GM18870 (cell line): Measurements from ENCODE around the gene RGS7.
"Not testable (repeated sequence)": the region's sequence is repeated elsewhere in the genome, so short reads cannot be mapped to it uniquely, and the experiment has no call there.

ENCODE experiments used
- ATAC-seq: cut with Tn5 transposase; IDR thresholded peaks from one replicate; pipeline ENCODE4 v1.9.1; 2021; ENCODE audit warnings: moderate library complexity; ENCODE audit not compliant: unreplicated experiment

RGS7 gene

DNA sequence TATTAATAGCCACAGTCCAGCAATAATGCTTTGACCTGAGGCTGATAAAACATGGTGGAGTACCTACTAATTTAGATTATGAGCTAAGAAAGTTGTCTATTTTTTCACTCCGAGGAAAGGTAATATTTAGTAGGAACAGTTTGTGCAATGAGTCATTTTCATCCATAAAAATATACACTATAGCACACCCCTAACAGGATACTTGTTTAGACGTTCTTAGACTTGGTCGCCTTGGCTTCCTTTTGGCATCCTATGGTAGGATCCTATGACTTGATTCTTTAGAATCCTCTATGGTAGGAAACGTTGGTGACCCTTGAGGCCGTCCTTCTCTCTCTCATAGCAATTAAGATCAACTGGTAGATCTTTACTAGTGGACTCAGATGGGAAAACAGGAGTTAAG is 81.8 kb downstream of the RGS7 start:
- no peak for ATAC-seq

DNA sequence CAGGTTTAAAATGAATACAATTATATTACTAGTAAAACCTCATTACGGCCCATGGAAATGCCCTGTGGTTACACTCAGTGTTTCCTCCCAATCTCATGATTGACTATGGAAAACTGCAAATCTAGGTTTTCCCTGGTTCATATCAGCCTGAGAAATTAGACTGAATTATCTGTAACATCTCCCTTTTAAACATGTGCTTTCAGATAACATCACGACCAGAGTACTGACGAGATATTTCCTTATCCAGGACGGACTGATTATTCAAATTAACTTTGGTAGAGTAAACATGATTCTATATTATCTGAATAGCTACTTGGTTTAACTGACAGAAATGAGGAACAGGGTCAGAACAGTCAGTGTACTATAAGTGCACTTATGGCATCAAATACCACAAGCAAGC is 82.3 kb downstream of the RGS7 start:
- no peak for ATAC-seq

DNA sequence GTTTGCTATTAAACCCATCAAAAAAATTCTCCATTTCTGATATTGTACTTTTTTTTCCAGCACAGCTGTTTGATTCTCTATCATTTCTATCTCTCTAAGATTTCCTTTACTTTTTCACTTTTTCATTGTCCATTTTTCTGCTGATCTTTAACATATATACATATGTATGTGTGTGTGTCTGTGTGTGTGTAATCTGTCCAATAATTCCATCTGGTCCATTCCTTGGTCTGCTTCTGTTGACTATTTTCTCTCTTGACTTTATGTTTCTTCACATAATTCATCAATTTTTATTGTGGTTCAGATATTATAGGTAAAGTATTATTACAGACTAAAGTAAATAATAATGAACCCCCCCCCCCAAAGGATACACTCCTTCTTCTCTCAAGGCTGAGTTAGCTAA is 84.2 kb downstream of the RGS7 start:
- ATAC-seq = no peak

DNA sequence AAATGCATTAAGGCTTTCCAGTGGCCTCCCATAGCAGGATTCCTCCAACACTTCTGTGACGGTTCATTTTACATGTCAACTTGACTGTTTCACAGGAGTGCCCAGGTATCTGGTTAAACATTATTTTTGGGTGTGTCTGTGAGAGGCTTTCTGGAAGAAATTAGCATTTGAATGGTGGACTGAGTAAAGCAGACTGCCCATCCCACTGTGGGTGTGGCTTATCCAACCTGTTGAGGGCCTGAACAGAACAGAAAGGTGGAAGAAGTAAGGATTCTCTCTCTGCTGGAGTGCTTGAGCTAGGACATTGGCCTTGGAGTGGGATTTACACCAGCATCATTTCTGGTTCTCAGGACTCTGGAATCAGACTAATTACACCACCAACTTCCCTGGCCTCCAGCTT is 85.6 kb downstream of the RGS7 start:
- no peak for ATAC-seq

- no peak for ATAC-seq
Observed at GRCh38 chr1:241270016-241270415, 87.0 kb downstream of the RGS7 start.

DNA sequence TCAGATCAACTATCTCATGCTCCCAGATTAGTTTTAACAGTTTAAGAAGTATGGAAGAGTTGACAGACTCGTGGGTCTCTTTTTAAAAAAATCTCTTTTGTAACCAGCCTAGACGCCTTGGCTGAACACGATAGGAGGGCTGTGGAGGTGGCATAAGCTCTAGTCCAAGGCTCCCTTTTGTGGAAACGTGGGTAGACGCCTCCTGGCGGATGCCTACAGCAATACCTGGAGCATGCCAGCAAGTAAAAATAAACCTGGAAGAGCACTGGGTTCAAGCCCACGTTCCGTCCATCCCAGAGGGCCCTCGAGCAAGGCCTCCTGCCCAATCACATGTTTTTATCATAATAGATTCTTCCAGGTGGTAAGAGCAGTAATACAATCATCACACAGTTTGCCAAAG is 87.9 kb downstream of the RGS7 start:
- ATAC-seq = no peak

- ATAC-seq = no peak
Observed at GRCh38 chr1:241266121-241266520, 90.9 kb downstream of the RGS7 start.

- no peak for ATAC-seq
Observed at GRCh38 chr1:241265428-241265827, 91.6 kb downstream of the RGS7 start.

DNA sequence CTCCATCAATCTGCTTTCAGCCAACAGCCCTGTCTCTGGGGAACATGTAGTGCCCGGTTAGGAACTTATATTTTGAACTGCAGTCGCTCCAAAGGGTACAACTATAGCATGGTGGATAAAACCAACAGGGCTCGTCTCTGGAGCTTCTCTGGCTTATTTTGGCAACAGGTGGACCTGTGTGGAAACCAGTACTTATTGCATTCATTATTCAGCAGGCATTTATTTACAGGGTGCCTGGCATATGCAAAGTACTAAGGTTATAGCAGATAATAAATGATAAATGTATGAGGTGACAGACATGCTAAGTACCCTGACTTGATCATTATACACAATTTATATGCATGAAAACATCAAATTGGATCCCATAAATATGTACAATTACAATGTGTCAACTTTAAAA is 93.7 kb downstream of the RGS7 start:
- no peak for ATAC-seq

GRCh38 chr1:241253471-241253870 is 103.5 kb downstream of the RGS7 start:
- ATAC-seq = no peak

DNA sequence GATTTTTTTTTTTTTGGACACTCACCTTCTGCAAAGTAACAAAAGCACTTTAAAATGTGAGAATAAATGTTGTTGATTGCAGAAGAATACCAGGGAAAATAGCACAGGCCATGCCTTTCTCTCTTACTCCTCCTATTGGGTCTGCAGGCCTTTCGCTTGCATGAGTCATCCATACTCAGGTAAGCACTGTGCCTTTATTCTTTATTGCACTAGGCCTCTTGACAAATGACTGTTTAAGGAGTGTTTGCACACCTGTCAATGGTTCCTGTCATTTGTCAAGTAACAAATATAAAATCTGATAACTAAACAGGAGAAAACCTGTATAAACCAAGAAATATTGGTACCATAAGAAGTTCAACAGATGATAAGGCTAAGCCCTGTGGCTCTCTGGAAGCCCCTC is 106.5 kb downstream of the RGS7 start:
- no peak for ATAC-seq

- ATAC-seq = no peak
Observed at GRCh38 chr1:241240069-241240468, 116.9 kb downstream of the RGS7 start.

GRCh38 chr1:241237873-241238272 is 119.1 kb downstream of the RGS7 start:
- no peak for ATAC-seq

GRCh38 chr1:241235256-241235897 is 121.6 kb downstream of the RGS7 start:
- no peak for ATAC-seq

DNA sequence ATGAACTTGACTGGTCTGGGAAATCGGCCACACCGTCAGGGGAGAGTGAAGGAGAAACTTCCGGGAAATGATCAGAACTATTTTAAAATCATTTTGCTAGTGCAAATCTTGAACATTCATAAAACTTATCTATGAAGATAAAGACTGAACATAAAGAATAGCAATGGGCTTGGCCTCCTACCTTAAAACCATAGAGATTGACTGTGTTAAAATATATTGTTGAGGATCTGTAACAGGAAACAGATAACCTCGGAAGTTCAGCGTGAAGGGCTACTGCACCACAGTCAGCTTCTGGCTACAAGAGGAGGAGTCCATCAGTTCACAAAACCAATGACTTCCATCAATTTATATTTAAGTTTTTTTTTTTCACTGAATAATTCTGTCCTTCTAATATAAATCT is 127.3 kb downstream of the RGS7 start:
- ATAC-seq = no peak

DNA sequence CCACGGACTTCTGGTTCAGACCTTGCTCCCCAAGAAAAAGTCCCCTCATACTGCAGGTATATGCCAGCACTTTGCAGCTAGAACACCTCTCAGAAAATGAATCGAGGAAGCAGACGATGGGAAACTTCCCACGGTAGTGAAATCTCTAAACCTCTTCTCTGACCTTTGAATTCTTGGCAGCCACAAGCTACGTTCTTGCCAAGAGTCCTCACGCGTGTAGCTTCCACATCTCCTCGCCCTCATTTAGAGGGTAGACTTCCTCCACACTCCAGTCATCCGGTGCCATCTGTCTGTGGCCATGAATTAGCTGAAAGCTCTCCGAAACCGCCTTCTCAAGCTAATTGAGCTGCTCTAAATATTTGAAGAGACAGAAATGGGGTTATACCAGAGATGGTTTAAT is 127.8 kb downstream of the RGS7 start:
- ATAC-seq = no peak

DNA sequence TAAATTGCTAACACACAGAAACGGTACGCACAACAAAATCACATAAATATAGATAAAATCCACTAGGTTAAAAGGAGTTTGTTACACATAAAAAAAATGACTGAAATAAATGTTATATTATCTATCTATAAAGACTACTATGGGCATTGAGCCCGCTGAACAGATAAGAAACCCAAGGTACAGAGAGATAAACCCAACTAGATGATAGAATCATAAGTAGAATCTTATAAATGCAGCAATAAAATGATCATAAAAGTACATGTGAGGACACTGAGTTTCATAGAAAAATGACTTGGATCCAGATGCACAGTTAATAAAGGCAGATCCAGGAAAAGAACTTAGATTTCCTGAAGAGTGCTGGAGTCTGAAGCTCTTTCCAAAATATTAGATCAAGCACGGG is 128.7 kb downstream of the RGS7 start:
- no peak for ATAC-seq

DNA sequence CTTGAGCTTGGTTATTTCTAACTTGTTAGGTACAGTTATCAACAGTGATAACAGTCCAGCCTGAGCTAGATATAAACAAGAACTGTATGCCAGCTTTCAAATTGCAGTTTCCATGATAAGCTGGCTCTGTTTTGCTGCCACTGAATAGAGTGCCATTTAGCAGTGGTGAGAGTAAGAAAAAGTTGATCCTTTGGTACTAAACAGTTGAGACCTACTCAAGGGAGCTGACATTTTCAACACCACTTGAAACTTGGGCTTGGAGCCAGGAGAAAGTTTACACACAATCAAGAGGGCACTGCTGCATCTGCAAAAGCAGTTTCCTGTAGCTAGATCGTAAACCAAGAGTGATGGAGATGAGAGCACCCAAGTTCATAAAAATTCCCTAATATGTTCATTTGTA is 131.3 kb downstream of the RGS7 start:
- ATAC-seq = no peak

DNA sequence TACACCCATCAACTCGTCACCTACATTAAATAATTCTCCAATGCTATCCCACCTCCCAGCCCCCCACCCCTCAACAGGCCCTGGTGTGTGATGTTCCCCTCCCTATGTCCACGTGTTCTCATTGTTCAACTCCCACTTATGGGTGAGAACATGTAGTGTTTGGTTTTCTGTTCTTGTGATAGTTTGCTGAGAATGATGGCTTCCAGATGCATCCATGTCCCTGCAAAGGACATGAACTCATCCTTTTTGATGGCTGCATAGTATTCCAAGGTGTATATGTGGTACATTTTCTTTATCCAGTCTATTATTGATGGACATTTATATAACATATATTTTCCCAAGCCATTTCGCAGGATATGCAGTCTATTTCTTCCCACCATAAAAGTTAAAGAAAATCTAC is 132.8 kb downstream of the RGS7 start:
- ATAC-seq = not testable (repeated sequence)

GRCh38 chr1:241222813-241223212 is 134.2 kb downstream of the RGS7 start:
- not testable (repeated sequence) for ATAC-seq

DNA sequence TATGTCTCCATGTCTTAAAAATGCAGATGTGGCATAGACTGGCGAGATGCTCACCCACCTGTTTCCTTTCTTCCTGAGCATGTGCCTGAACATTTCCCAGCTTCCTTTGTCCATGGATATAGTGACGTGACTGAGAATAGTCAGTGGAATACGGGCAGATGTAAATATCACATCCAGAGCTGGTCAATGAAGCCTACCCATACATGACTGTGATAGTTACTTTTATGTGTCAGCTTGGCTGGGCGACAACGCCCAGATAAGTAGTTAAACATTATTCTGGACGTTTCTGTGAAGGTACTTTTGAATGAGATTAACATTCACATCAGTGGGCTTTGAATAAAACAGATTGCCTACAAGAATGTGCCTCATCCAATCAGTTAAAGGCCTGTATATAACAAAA is 135.7 kb downstream of the RGS7 start:
- no peak for ATAC-seq

GRCh38 chr1:241220913-241221312 is 136.1 kb downstream of the RGS7 start:
- ATAC-seq = not testable (repeated sequence)

DNA sequence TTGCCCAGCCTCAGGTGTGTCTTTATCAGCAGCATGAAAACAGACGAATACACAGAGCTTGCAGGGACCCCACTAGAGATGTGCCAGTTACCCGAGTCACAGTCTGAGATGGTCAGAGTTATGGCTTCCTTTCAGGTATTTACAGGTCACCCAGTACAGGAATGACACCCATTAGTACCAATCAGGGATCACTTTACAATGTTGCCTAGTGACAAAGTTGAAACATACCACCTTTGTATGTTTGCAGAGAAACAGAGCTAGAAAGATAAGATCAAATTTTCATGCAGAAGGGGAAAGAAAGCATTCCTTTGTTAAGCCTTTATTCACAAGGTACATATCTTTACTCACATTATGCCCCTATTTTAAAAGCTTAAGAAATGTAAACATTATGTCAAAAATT is 137.6 kb downstream of the RGS7 start:
- ATAC-seq = no peak

DNA sequence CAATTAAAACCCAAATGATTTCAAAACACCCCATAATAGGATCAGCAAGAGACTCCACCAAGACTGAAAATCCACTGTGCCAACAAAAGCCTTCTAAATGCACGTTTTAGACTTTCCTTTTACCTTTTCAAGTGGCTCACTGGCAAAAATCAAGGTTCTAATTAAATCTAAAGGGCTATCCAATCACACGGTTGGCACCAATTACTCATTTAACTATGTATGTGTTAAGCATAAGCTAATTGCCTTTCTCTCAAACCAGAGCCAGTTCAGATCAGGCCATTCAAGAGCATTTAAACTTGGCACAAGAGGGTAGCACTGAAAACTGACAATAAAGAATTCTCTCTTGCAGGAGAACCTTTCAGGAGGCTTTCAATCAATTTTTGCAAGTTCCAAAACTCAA is 139.5 kb downstream of the RGS7 start:
- no peak for ATAC-seq
